ENCODE data around the gene CREB3L1.
A peak's percentile ranks its signal among the peaks of the same experiment; 100 is the strongest.

The CREB3L1 gene

GRCh38 chr11:46307369-46307768 is 29.9 kb downstream of the CREB3L1 start:
- TF ChIP-seq, protein P1, sequence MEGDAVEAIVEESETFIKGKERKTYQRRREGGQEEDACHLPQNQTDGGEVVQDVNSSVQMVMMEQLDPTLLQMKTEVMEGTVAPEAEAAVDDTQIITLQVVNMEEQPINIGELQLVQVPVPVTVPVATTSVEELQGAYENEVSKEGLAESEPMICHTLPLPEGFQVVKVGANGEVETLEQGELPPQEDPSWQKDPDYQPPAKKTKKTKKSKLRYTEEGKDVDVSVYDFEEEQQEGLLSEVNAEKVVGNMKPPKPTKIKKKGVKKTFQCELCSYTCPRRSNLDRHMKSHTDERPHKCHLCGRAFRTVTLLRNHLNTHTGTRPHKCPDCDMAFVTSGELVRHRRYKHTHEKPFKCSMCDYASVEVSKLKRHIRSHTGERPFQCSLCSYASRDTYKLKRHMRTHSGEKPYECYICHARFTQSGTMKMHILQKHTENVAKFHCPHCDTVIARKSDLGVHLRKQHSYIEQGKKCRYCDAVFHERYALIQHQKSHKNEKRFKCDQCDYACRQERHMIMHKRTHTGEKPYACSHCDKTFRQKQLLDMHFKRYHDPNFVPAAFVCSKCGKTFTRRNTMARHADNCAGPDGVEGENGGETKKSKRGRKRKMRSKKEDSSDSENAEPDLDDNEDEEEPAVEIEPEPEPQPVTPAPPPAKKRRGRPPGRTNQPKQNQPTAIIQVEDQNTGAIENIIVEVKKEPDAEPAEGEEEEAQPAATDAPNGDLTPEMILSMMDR (IDR thresholded peaks at IDR 0.05; ENCODE audit: control insufficient read depth, insufficient read depth, low read depth, low read length, missing control alignments), result no peak
- no peak for DNase-seq (ENCODE audit: low read depth)
- H3K4me3 ChIP-seq (ENCODE audit: control insufficient read depth, low read depth, low read length), result no peak overlapping the region

DNA sequence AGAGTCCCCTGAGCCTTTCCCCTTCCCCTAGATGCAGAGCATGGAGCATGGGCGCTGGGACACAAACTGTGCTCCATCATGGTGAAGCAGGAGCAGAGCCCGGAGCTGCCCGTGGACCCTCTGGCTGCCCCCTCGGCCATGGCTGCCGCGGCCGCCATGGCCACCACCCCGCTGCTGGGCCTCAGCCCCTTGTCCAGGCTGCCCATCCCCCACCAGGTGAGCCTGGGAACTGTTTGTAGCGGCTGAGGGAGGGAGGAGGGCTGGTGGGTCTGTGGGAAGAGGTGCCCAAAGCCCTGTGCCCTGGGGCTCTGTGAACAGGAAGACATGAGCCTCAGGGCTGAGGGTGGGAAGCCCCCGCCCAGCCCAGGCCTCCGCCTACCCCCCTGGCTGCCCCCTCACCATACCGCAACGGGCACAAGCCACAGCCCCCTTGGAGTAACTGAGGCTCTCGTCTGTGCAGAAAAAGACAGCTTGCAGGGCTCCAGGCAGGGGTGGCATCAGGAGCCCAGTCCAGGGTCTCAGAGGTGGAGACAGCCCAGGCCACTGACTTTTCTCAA is 30.4 kb downstream of the CREB3L1 start:
- no peak for DNase-seq (ENCODE audit: low read depth)
- no peak overlapping the region for H3K4me3 ChIP-seq (ENCODE audit: control insufficient read depth, low read depth, low read length)
- TF ChIP-seq, protein P1 (IDR thresholded peaks at IDR 0.05; ENCODE audit: control insufficient read depth, insufficient read depth, low read depth, low read length, missing control alignments), result no peak

DNA sequence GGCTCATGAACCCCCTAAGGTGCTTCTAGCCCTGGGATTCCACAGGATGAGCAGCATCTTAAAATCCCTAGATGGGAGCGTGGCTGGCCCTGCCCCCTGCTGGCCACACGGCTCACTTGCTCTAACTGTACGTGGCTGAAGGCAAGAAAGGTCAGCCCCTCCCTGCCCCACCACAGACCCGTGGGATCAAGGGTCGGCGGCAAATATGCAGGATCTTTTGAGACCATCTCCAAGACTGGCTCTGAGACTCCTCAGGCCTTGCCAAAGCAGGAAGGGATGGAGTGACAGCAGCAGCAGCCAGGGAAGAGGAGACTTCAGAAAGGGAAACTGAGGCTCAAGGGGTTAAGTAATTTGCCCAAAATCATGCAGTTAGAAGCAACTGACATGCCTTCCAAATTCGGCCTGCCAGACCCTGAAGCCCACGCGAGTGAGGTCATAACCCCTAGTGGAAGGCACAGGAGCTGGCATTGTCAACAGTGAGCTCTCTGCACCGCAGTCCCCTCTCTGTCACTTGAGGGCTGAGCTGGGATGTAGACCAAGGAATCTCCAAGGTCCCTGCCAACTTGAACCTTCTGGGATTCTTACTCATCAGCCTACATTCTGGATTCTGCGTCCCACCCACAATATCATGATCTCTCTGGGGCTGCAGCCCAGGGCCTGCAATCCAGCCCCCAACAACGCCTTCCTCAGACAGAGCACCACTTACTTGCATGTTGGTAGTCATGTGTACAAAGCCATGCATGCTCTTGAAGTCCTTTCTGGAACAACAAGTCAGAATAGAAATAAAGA is 31.4 kb downstream of the CREB3L1 start:
- H3K4me3 ChIP-seq (ENCODE audit: control insufficient read depth, low read depth, low read length), result no peak overlapping the region
- no peak for DNase-seq (ENCODE audit: low read depth)
- TF ChIP-seq, protein P1 (IDR thresholded peaks at IDR 0.05; ENCODE audit: control insufficient read depth, insufficient read depth, low read depth, low read length, missing control alignments), result peak; percentile 88

DNA sequence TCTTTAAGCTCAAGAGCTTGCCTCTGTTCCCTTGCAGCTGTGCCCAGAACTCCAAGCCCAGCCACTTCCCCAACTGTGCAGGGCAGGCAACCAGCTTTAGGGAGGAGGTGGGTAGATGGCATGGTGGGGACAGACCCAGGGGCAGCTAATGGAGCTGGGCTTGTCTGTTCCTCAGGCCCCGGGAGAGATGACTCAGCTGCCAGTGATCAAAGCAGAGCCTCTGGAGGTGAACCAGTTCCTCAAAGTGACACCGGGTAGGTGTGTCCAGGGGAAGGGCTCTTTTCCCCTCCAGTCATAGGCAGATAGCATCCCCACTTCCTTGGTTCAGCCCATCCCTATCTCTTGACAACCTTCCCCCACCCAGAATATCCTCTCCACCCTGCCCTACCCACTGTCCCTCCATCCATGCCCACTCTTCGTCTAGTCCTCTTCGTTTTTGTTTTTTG is 32.4 kb downstream of the CREB3L1 start:
- TF ChIP-seq, protein P1 (IDR thresholded peaks at IDR 0.05; ENCODE audit: control insufficient read depth, insufficient read depth, low read depth, low read length, missing control alignments), result no peak
- H3K4me3 ChIP-seq (ENCODE audit: control insufficient read depth, low read depth, low read length), result no peak overlapping the region
- no peak for DNase-seq (ENCODE audit: low read depth)

DNA sequence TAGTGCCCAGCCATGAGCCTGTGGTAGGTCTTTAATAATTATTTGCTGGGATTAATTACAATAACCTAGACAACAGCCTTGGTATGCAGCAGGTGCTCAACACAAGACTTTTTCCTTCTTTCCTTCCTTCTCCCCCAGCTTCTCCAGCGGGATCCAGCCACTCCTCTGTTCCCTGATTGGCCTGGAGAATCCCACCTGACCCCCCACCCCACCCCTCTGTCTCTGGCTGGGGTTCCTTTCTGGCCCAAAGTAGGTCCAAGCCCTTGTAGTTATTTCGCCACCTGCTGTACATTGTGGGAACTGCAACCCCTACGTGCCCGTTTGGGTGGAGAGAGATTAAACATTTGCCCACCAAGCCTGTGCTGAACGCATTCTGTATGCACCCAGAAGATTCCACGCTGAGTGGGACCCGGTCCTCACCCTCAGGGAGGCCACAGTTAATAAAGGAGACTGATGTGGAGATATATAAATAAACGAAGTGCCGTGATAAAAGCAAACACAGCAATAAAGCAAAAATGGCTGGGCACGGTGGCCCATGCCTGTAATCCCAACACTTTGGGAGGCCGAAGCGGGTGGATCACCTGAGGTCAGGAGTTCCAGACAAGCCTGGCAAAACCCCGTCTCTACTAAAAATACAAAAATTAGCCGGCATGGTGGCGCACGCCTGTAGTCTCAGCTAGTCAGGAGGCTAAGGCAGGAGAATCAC is 37.7 kb downstream of the CREB3L1 start:
- no peak overlapping the region for H3K4me3 ChIP-seq (ENCODE audit: control insufficient read depth, low read depth, low read length)
- DNase-seq (ENCODE audit: low read depth), result no peak
- TF ChIP-seq, protein P1 (IDR thresholded peaks at IDR 0.05; ENCODE audit: control insufficient read depth, insufficient read depth, low read depth, low read length, missing control alignments), result peak; percentile 88

GRCh38 chr11:46315783-46316563 is 38.5 kb downstream of the CREB3L1 start:
- TF ChIP-seq, protein P1 (IDR thresholded peaks at IDR 0.05; ENCODE audit: control insufficient read depth, insufficient read depth, low read depth, low read length, missing control alignments), result no peak
- no peak overlapping the region for H3K4me3 ChIP-seq (ENCODE audit: control insufficient read depth, low read depth, low read length)
- DNase-seq (ENCODE audit: low read depth), result no peak
